GM19043 (cell line): Measurements from ENCODE around the gene LOXHD1.

Source experiments
- ATAC-seq: cut with Tn5 transposase; IDR thresholded peaks from one replicate; pipeline ENCODE4 v1.9.1; 2021; ENCODE audit warnings: low read depth; ENCODE audit not compliant: unreplicated experiment

LOXHD1 gene

GRCh38 chr18:46485675-46486194 is 171.3 kb downstream of the LOXHD1 start:
- ATAC-seq, result no peak

GRCh38 chr18:46484971-46485370 is 172.0 kb downstream of the LOXHD1 start:
- ATAC-seq, result no peak

GRCh38 chr18:46482831-46483230 is 174.2 kb downstream of the LOXHD1 start:
- no peak for ATAC-seq

GRCh38 chr18:46481847-46482245 is 175.2 kb downstream of the LOXHD1 start:
- no peak for ATAC-seq

GRCh38 chr18:46481048-46481846 is 175.8 kb downstream of the LOXHD1 start:
- no peak for ATAC-seq

GRCh38 chr18:46480226-46480625 is 176.8 kb downstream of the LOXHD1 start:
- ATAC-seq, result no peak

GRCh38 chr18:46478796-46479195 is 178.2 kb downstream of the LOXHD1 start:
- no peak for ATAC-seq

GRCh38 chr18:46477425-46478011 is 179.5 kb downstream of the LOXHD1 start:
- ATAC-seq, result no peak

- ATAC-seq, result no peak
Measured at GRCh38 chr18:46475390-46475752, 181.6 kb downstream of the LOXHD1 start.

GRCh38 chr18:46474487-46475389 is 182.3 kb downstream of the LOXHD1 start:
- ATAC-seq, result no peak

GRCh38 chr18:46471809-46472498 is 185.1 kb downstream of the LOXHD1 start:
- ATAC-seq, result no peak

- no peak for ATAC-seq
Measured at GRCh38 chr18:46470714-46471113, 186.3 kb downstream of the LOXHD1 start.

GRCh38 chr18:46469186-46469915 is 187.7 kb downstream of the LOXHD1 start:
- ATAC-seq, result no peak

GRCh38 chr18:46468426-46469180 is 188.4 kb downstream of the LOXHD1 start:
- no peak for ATAC-seq

- no peak for ATAC-seq
Measured at GRCh38 chr18:46466234-46467160, 190.5 kb downstream of the LOXHD1 start.

- ATAC-seq, result no peak
Measured at GRCh38 chr18:46464926-46465655, 191.9 kb downstream of the LOXHD1 start.

- ATAC-seq, result no peak
Measured at GRCh38 chr18:46462523-46462922, 194.5 kb downstream of the LOXHD1 start.
